ENCODE results near the gene MAP3K20.

- no peak for TF ChIP-seq CTCF (conservative IDR thresholded peaks at IDR 0.05 in 1 of 2, IDR thresholded peaks at IDR 0.05 in 1 of 2; ENCODE audit: extremely low read depth in 1 of 2, insufficient read depth in 1 of 2, low read depth in 1 of 2, low read length in 2 of 2)
- TF ChIP-seq EZH2 (IDR thresholded peaks at IDR 0.05; ENCODE audit: borderline replicate concordance, low read length) = no peak
Observed at GRCh38 chr2:173296235-173296634, 220.6 kb downstream of the MAP3K20 start.
